HepG2 (cell line): ENCODE measurements around the gene MRGPRE. TPM values are rescaled to one million over a fixed set of nuclear protein-coding genes. Genes with fewer than 3 reads are reported as not detected.

Experiments
- ATAC-seq: fragments of 200-7000 bp; cut with Tn5 transposase; 3 replicates; pipeline ENCODE4 v1.9.1; 2020; ENCODE audit warnings: mild to moderate bottlenecking, moderate library complexity
- BruUV-seq: library from RNA; stranded (reverse); fragments of 400-500 nt; replicated peaks from 2 replicates; lab custom pipeline; 2021; lab: Mats Ljungman, UMichigan
- CTCF ChIA-PET: fragments of 300-600 bp; formaldehyde crosslinking; extraction: SDS; loops from one replicate; lab custom pipeline; 2021; ENCODE audit warnings: low total read pairs, inconsistent platforms, low intra/inter-chr PET ratio; lab: Yijun Ruan, JAX
- POLR2A ChIA-PET: fragments of 350-600 bp; sonication (Branson Sonifier 250); formaldehyde crosslinking; loops from one replicate; lab custom pipeline; 2020; ENCODE audit warnings: antibody characterized with exemption, inconsistent platforms; lab: Yijun Ruan, JAX
- DNase-seq: peaks from one replicate; pipeline ENCODE4 v3.0.0-alpha.2; 2015; ENCODE audit warnings: low spot score
- FAIRE-seq: peaks from 3 replicates; lab custom pipeline; 2011; peaks lifted over from hg19 to GRCh38; lab: Jason Lieb, UNC
- H2AFZ ChIP-seq: one replicate; pipeline ENCODE4 v1.6.1; 2011; ENCODE audit warnings: low read length, inconsistent platforms
- H3K27ac ChIP-seq: fragments of 300-600 bp; 3 replicates; pipeline ENCODE4 v1.8.0; 2011; ENCODE audit warnings: mixed run types, mild to moderate bottlenecking, mixed read lengths, low read length, inconsistent platforms; ENCODE audit not compliant: insufficient read depth; ENCODE audit errors: extremely low read length
- H3K27me3 ChIP-seq, 2 experiments: fragments of 200-600 bp in 1 of 2; 2 replicates in 1 of 2; 3 replicates in 1 of 2; pipeline versions ENCODE4 v1.6.0 to v1.8.0; 2011; ENCODE audit warnings: low read length in 2 of 2, mild to moderate bottlenecking in 2 of 2, moderate library complexity in 2 of 2, inconsistent platforms in 1 of 2; ENCODE audit not compliant: insufficient read depth in 2 of 2, control insufficient read depth in 1 of 2
- H3K36me3 ChIP-seq, 2 experiments: fragments of 200-600 bp in 1 of 2; replicated peaks in 1 of 2; 2 replicates in 1 of 2; 3 replicates in 1 of 2; pipeline versions ENCODE4 v1.5.1 to v1.8.0; 2011; ENCODE audit warnings: low read length in 2 of 2, inconsistent platforms in 1 of 2; ENCODE audit not compliant: insufficient read depth in 2 of 2, control insufficient read depth in 1 of 2
- H3K4me1 ChIP-seq: 2 replicates; pipeline ENCODE4 v1.5.1; 2012; ENCODE audit warnings: low read length, inconsistent platforms; ENCODE audit not compliant: insufficient read depth
- H3K4me2 ChIP-seq: 2 replicates; pipeline ENCODE4 v1.6.0; 2011; ENCODE audit warnings: low read depth, low read length, inconsistent platforms
- H3K4me3 ChIP-seq, 3 experiments: fragments of 200-600 bp in 1 of 3; sonication (generic), shearing (Covaris generic) in 1 of 3; replicated peaks in 1 of 3; 2 replicates each; pipeline ENCODE4 v1.5.1; 2011 to 2016; ENCODE audit warnings: low read length in 3 of 3, inconsistent platforms in 2 of 3, low read depth in 2 of 3, mild to moderate bottlenecking in 2 of 3, control low read depth in 1 of 3, mixed read lengths in 1 of 3; ENCODE audit not compliant: insufficient read depth in 1 of 3
- H3K79me2 ChIP-seq: one replicate; pipeline ENCODE4 v1.6.1; 2011; ENCODE audit warnings: low read length, inconsistent platforms; ENCODE audit not compliant: insufficient read depth
- H3K9ac ChIP-seq: 2 replicates; pipeline ENCODE4 v1.6.0; 2011; ENCODE audit warnings: mild to moderate bottlenecking, low read depth, low read length, inconsistent platforms; ENCODE audit not compliant: insufficient read depth
- H3K9me3 ChIP-seq: 2 replicates; pipeline ENCODE4 v1.5.1; 2012; ENCODE audit warnings: mild to moderate bottlenecking, low read length
- H4K20me1 ChIP-seq: 2 replicates; pipeline ENCODE4 v1.6.0; 2011; ENCODE audit warnings: inconsistent platforms, mild to moderate bottlenecking, low read length, moderate library complexity; ENCODE audit not compliant: insufficient read depth
- ATF7 ChIP-seq, 2 experiments: fragments of 450-650 bp in 1 of 2; sonication (generic) in 1 of 2; formaldehyde crosslinking in 1 of 2; IDR thresholded peaks; 2 replicates each; pipeline versions ENCODE4 v1.4.0 to v1.6.1; 2016 to 2020; ENCODE audit warnings: antibody characterized with exemption in 1 of 2, mild to moderate bottlenecking in 1 of 2, missing genetic modification reagents in 1 of 2
- HHEX ChIP-seq: IDR thresholded peaks from 2 replicates; pipeline ENCODE4 v1.6.1; 2016; ENCODE audit warnings: control low read depth
- IKZF1 ChIP-seq: fragments of 450-650 bp; IDR thresholded peaks from 2 replicates; pipeline ENCODE4 v1.7.1; 2016
- IRF2 ChIP-seq: IDR thresholded peaks from 2 replicates; pipeline ENCODE4 v1.6.1; 2018; ENCODE audit warnings: missing genetic modification reagents, missing compliant biosample characterization
- TEF ChIP-seq: sonication (generic); formaldehyde crosslinking; IDR thresholded peaks from 2 replicates; pipeline ENCODE4 v1.5.0; 2020; ENCODE audit warnings: missing genetic modification reagents
- ZFP91 ChIP-seq: sonication (generic); formaldehyde crosslinking; IDR thresholded peaks from 2 replicates; pipeline ENCODE4 v1.9.0; 2022; ENCODE audit warnings: missing genetic modification reagents, mild to moderate bottlenecking, borderline replicate concordance
- ZMYM2 ChIP-seq: sonication (generic); formaldehyde crosslinking; IDR thresholded peaks from 2 replicates; pipeline ENCODE4 v1.8.0; 2022; ENCODE audit warnings: mild to moderate bottlenecking, missing genetic modification reagents
- ZMYM4 ChIP-seq: sonication (generic); formaldehyde crosslinking; IDR thresholded peaks from 2 replicates; pipeline ENCODE4 v1.8.1; 2023; ENCODE audit warnings: mild to moderate bottlenecking, missing genetic modification reagents
- ZNF350 ChIP-seq: sonication (generic); formaldehyde crosslinking; IDR thresholded peaks from 2 replicates; pipeline ENCODE4 v1.4.0; 2020; ENCODE audit warnings: mild to moderate bottlenecking, low read depth, missing genetic modification reagents, borderline replicate concordance
- ZNF670 ChIP-seq: sonication (generic); formaldehyde crosslinking; IDR thresholded peaks from 2 replicates; pipeline ENCODE4 v1.8.0; 2022; ENCODE audit warnings: mild to moderate bottlenecking, missing genetic modification reagents, borderline replicate concordance
- ZNF672 ChIP-seq: sonication (generic); formaldehyde crosslinking; IDR thresholded peaks from 2 replicates; pipeline ENCODE4 v1.8.1; 2022; ENCODE audit warnings: missing genetic modification reagents
- ZNF724P ChIP-seq: sonication (generic); formaldehyde crosslinking; IDR thresholded peaks from 2 replicates; pipeline ENCODE4 v1.8.0; 2022; ENCODE audit warnings: missing genetic modification reagents, borderline replicate concordance
- ZSCAN12 ChIP-seq: sonication (generic); formaldehyde crosslinking; IDR thresholded peaks from 2 replicates; pipeline ENCODE4 v1.9.0; 2021; ENCODE audit warnings: mild to moderate bottlenecking, missing genetic modification reagents
- WGBS: methylation state at CpG from one replicate; pipeline ENCODE4 v1.1.6; 2017; ENCODE audit warnings: low lambda C conversion rate; 5-methylcytosine and 5-hydroxymethylcytosine counted together
- in situ Hi-C: cut with HindIII; loops from 2 replicates; pipeline ENCODE4 v1.10.0; 2017; ENCODE audit warnings: low pct_unique_long_range_greater_than_20kb; ENCODE audit not compliant: extremely low pct_ligation_motif_present
- intact Hi-C: fragments of 100-400 bp; cut with micrococcal nuclease; formaldehyde crosslinking; loops from one replicate; pipeline ENCODE4 v1.10.0; 2022; ENCODE audit not compliant: unreplicated experiment
- polyA plus RNA-seq, 8 experiments: library from polyadenylated mRNA; depleted of rRNA in 3 of 8; stranded (reverse) in 7 of 8; unstranded in 1 of 8; fragments of >200 nt; fragmentation: Illumina TruSeq in 4 of 8; extraction: Trizol in 4 of 8; gene quantifications; 2 replicates each; pipeline versions ENCODE4 v1.2.1 to v1.2.3, GENCODE V29; 2011 to 2016; ENCODE audit warnings: low read depth in 4 of 8, missing spikeins in 1 of 8, mixed read lengths in 1 of 8; ENCODE audit not compliant: insufficient read depth in 1 of 8
- total RNA-seq, 5 experiments: library from RNA; depleted of rRNA; stranded (reverse); fragments of >200 nt; fragmentation: Illumina TruSeq; extraction: Trizol; gene quantifications; 2 replicates each; pipeline ENCODE4 v1.2.3, GENCODE V29; 2016; ENCODE audit warnings: low read depth in 1 of 5

The MRGPRE gene
- total and polyA plus RNA-seq, 2 of the 13 experiments (the other 11 are each of a cell fraction or from before 2014, with no cell fraction given) = not detected

- no peak for FAIRE-seq
- H3K27ac ChIP-seq = no peak overlapping the region
- no peak overlapping the region for H3K4me2 ChIP-seq
- WGBS = 45% methylated on average over 17 of the region's 17 CpGs
- H4K20me1 ChIP-seq = no peaks in the 10 kb centered on the region
- no peak for TF ChIP-seq IKZF1
- TF ChIP-seq ZNF672 (CRISPR knock-in tag) = no peak
- TF ChIP-seq ZNF724P (CRISPR knock-in tag) = no peak
- no peak for TF ChIP-seq ZSCAN12 (CRISPR knock-in tag)
- no peak for TF ChIP-seq IRF2 (CRISPR knock-in tag)
- no peak for TF ChIP-seq ZFP91 (CRISPR knock-in tag)
- no peak for TF ChIP-seq ZMYM4
- TF ChIP-seq ZMYM2 (CRISPR knock-in tag) = no peak
- TF ChIP-seq HHEX (CRISPR knock-in tag) = no peak
- TF ChIP-seq ATF7 (IDR thresholded peaks at IDR 0.05) = no peak
- no peak for TF ChIP-seq ATF7 (CRISPR knock-in tag; IDR thresholded peaks at IDR 0.05)
- no peak for TF ChIP-seq TEF (CRISPR knock-in tag)
- TF ChIP-seq ZNF350 (CRISPR knock-in tag) = no peak
- no peak for TF ChIP-seq ZNF670 (CRISPR knock-in tag)
- no peak overlapping the region for H3K9ac ChIP-seq
- DNase-seq = no peak
- ATAC-seq = no peak
- CTCF ChIA-PET = no interaction called here
- no peaks in the 10 kb centered on the region for H3K79me2 ChIP-seq
- intact Hi-C loops = no loop called here
- H3K4me3 ChIP-seq = no peak overlapping the region
- H3K27me3 ChIP-seq = peaks cover 7 to 60% of the 10 kb centered on the region in 2 experiments
- no peaks in the 10 kb centered on the region for H3K36me3 ChIP-seq
- no peaks in the 10 kb centered on the region for H3K9me3 ChIP-seq
- BruUV-seq = no TSS peak
- H3K4me1 ChIP-seq = no peaks in the 10 kb centered on the region
- no peak overlapping the region for H2AFZ ChIP-seq
- in situ Hi-C loops = no loop called here
- POLR2A ChIA-PET = no interaction called here
Measured at GRCh38 chr11:3188496-3189195, 43.6 kb downstream of the MRGPRE start.
